HUES48 (cell line): Measurements from ENCODE around the gene ZNF527.
"Not testable (repeated sequence)": the region's sequence is repeated elsewhere in the genome, so short reads cannot be mapped to it uniquely, and the experiment has no call there.

Experiments
- H3K27ac ChIP-seq: one replicate; pipeline ENCODE4 v1.7.0; 2013; ENCODE audit warnings: low read depth, low read length, inconsistent platforms
- H3K27me3 ChIP-seq: 2 replicates; pipeline ENCODE4 v1.6.1; 2013; ENCODE audit warnings: mild to moderate bottlenecking, low read length; ENCODE audit not compliant: control insufficient read depth, insufficient read depth
- H3K36me3 ChIP-seq: 2 replicates; pipeline ENCODE4 v1.6.1; 2013; ENCODE audit warnings: low read length; ENCODE audit not compliant: control insufficient read depth, insufficient read depth
- H3K4me1 ChIP-seq: 2 replicates; pipeline ENCODE4 v1.6.1; 2013; ENCODE audit warnings: mild to moderate bottlenecking, low read length; ENCODE audit not compliant: control insufficient read depth, insufficient read depth
- H3K4me3 ChIP-seq: 2 replicates; pipeline ENCODE4 v1.5.1; 2013; ENCODE audit warnings: mild to moderate bottlenecking, low read depth, low read length
- H3K9ac ChIP-seq: 2 replicates; pipeline ENCODE4 v1.6.1; 2013; ENCODE audit warnings: mild to moderate bottlenecking, low read depth, low read length, moderate library complexity
- H3K9me3 ChIP-seq: 2 replicates; pipeline ENCODE4 v1.6.1; 2013; ENCODE audit warnings: low read length; ENCODE audit not compliant: control insufficient read depth, insufficient read depth

Gene ZNF527

GRCh38 chr19:37362733-37363132, 8.2 kb upstream of the ZNF527 start:
- Histone ChIP-seq H3K4me1 (no peaks in the 10 kb centered on the region), H3K9me3 (peaks cover 35% of the 10 kb centered on the region), H3K27me3 (no peaks in the 10 kb centered on the region), H3K4me3 (no peak overlapping the region), H3K36me3 (peaks cover 46% of the 10 kb centered on the region), H3K9ac (no peak overlapping the region), H3K27ac (no peak overlapping the region)

DNA sequence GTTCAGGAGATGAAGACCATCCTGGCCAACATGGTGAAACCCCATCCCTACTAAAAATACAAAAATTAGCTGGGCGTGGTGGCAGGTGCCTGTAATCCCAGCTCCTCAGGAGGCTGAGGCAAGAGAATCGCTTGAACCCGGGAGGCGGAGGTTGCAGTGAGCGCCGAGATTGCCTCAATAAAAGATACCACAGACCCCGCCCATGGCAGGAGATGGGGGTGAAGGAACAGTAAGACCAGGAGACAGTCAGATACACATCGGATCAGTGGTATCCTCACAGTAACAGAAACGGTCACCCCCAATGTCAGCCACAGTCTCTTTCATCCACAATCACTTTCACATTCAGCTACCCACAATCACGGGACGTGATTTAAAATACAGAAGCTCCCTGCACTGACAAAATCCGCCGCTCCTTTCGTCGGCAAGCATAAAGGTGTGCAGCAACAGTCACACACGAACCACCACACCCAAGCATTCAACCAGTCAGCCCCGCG, 466 bp upstream of the ZNF527 start:
- not testable (repeated sequence) for H3K36me3 ChIP-seq, H3K4me1 ChIP-seq, H3K27ac ChIP-seq, H3K9me3 ChIP-seq, H3K27me3 ChIP-seq
- H3K4me3 ChIP-seq: peak overlapping the region; percentile 82
- H3K9ac ChIP-seq: peak overlapping the region; percentile 73

DNA sequence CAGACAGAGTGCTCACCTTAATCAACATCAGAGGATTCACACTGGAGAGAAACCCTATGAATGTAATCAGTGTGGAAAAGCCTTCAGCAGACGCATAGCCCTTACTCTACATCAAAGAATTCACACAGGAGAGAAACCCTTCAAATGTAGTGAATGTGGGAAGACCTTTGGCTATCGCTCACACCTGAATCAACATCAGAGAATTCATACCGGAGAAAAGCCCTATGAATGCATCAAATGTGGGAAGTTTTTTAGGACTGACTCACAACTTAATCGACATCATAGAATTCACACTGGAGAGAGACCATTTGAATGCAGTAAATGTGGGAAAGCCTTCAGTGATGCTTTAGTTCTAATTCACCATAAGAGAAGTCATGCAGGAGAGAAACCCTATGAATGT, 18.3 kb downstream of the ZNF527 start:
- Histone ChIP-seq H3K36me3 (peaks cover 45% of the 10 kb centered on the region), H3K9me3 (peaks cover 92% of the 10 kb centered on the region), H3K27ac (no peak overlapping the region), H3K9ac (no peak overlapping the region), H3K4me1 (no peaks in the 10 kb centered on the region), H3K27me3 (no peaks in the 10 kb centered on the region), H3K4me3 (no peak overlapping the region)

- H3K4me1 ChIP-seq, H3K27me3 ChIP-seq, H3K4me3 ChIP-seq, H3K27ac ChIP-seq, H3K9ac ChIP-seq: not testable (repeated sequence)
- peaks cover 86% of the 10 kb centered on the region for H3K9me3 ChIP-seq
- peaks cover 24% of the 10 kb centered on the region for H3K36me3 ChIP-seq
Observed at GRCh38 chr19:37391399-37391798, 20.5 kb downstream of the ZNF527 start.

DNA sequence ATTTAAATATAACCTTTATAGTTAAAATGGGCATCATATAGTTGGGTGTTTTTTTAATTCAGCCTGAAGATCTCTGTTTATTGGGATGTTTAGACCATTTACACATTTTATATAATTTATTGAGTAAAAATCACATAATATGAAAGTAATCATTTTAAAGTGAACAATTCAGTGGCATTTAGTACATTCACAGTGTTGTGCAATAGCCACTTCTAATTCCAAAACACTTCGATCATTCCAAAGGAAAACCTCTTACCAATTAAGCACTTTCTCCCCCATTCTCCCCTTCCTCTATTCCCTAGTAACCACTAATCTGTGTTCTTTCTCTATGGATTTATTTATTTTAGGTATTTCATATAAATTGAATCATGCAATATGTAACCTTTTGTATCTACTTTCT, 30.2 kb downstream of the ZNF527 start:
- H3K4me3 ChIP-seq: no peak overlapping the region
- no peaks in the 10 kb centered on the region for H3K36me3 ChIP-seq
- H3K9me3 ChIP-seq: peaks cover 71% of the 10 kb centered on the region
- H3K27ac ChIP-seq: no peak overlapping the region
- no peaks in the 10 kb centered on the region for H3K27me3 ChIP-seq
- no peaks in the 10 kb centered on the region for H3K4me1 ChIP-seq
- no peak overlapping the region for H3K9ac ChIP-seq

- Histone ChIP-seq H3K9ac (no peak overlapping the region), H3K4me1 (no peaks in the 10 kb centered on the region), H3K9me3 (peaks cover 70% of the 10 kb centered on the region), H3K27me3 (no peaks in the 10 kb centered on the region), H3K36me3 (no peaks in the 10 kb centered on the region), H3K4me3 (no peak overlapping the region), H3K27ac (no peak overlapping the region)
Observed at GRCh38 chr19:37403403-37403802, 32.5 kb downstream of the ZNF527 start.

DNA sequence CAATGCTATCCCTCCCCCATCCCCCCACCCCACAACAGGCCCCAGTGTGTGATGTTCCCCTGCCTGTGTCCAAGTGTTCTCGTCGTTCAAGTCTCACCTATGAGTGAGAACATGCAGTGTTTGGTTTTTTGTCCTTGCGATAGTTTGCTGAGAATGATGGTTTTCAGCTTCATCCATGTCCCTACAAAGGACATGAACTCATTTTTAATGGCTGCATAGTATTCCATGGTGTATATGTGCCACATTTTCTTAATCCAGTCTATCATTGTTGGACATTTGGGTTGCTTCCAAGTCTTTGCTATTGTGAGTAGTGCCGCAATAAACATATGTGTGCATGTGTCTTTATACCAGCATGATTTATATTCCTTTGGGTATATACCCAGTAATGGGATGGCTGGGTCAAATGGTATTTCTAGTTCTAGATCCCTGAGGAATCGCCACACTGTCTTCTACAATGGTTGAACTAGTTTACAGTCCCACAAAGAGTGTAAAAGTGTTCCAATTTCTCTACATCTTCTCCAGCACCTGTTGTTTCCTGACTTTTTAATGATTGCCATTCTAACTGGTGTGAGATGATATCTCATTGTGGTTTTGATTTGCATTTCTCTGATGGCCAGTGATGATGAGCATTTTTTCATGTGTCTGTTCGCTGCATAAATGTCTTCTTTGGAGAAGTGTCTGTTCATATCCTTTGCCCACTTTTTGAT, 35.4 kb downstream of the ZNF527 start:
- H3K27me3 ChIP-seq, H3K36me3 ChIP-seq, H3K4me1 ChIP-seq, H3K9ac ChIP-seq, H3K4me3 ChIP-seq, H3K27ac ChIP-seq: not testable (repeated sequence)
- H3K9me3 ChIP-seq: peaks cover 70% of the 10 kb centered on the region

DNA sequence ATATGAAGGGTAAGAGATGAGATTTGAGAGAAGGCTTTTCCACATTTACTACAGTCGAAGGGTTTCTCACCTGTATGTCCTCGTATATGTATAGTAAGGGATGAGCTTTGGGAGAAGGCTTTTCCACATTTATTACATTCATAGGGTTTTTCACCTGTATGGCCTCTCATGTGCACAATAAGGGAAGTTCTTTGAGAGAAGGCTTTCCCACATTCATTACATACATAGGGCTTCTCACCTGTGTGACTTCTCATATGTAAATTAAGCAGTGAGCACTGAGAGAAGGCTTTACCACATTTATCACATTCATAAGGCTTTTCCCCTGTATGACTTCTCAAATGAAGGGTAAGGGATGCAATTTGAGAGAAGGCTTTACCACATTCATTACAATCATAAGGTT, 41.8 kb downstream of the ZNF527 start:
- Histone ChIP-seq H3K9me3 (peaks cover 91% of the 10 kb centered on the region), H3K9ac (no peak overlapping the region), H3K27ac (no peak overlapping the region), H3K27me3 (no peaks in the 10 kb centered on the region), H3K4me3 (no peak overlapping the region), H3K36me3 (peaks cover 22% of the 10 kb centered on the region), H3K4me1 (no peaks in the 10 kb centered on the region)

DNA sequence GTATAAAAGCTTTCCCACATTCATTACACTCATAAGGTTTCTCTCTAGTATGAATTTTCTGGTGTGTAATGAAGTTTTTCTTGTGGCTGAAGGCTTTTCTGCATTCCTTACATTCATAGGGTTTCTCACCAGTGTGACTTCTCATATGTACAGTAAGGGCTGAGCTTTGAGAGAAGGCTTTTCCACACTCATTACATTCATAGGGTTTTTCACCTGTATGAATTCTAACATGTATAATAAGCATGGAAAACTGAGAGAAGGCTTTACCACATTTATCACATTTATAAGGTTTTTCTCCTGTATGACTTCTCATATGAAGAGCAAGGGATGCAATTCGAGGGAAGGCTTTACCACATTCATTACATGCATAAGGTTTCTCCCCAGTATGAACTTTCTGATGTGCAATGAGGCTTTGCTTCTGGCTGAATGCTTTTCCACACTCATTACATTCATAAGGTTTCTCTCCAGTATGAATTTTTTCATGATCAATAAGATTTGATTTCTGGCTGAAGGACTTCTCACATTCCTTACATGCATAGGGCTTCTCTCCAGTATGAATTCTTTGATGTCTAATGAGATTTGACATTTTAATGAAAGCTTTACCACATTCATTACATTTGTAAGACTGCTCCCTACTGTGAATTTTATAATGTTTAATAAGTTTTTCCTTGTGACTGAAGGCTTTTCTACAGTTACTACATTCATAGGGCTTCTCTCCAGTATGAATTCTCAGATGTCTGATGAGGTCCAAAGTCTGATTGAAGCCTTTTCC, 42.6 kb downstream of the ZNF527 start:
- Histone ChIP-seq H3K36me3 (peaks cover 22% of the 10 kb centered on the region), H3K4me3 (peak overlapping the region; percentile 20; the same call in 1 of the 2 replicates), H3K27ac (no peak overlapping the region), H3K9me3 (peaks cover 89% of the 10 kb centered on the region), H3K9ac (no peak overlapping the region), H3K27me3 (no peaks in the 10 kb centered on the region), H3K4me1 (no peaks in the 10 kb centered on the region)
